IMR-90 (cell line): Measurements from ENCODE around the gene SCPEP1. TPM values are rescaled to one million over a fixed set of nuclear protein-coding genes. Genes with fewer than 3 reads are reported as not detected.

ENCODE experiments used
- ATAC-seq: fragments of 200-7000 bp; cut with Tn5 transposase; 2 replicates; pipeline ENCODE4 v1.9.1; 2020; ENCODE audit warnings: low read depth, mild to moderate bottlenecking, moderate library complexity
- BruUV-seq: library from RNA; stranded (reverse); fragments of 400-500 nt; replicated peaks from 2 replicates; lab custom pipeline; 2021; lab: Mats Ljungman, UMichigan
- CTCF ChIA-PET: fragments of 300-600 bp; formaldehyde crosslinking; extraction: SDS; loops from one replicate; lab custom pipeline; 2021; ENCODE audit warnings: antibody characterized with exemption; lab: Yijun Ruan, JAX
- POLR2A ChIA-PET: fragments of 300-600 bp; sonication (Branson Sonifier 250); formaldehyde crosslinking; loops from one replicate; lab custom pipeline; 2022; ENCODE audit warnings: antibody characterized with exemption; ENCODE audit not compliant: unreplicated experiment; lab: Charles Lee
- DNase-seq: peaks from one replicate; pipeline ENCODE4 v3.0.0; 2013
- H2AFZ ChIP-seq: replicated peaks from 2 replicates; pipeline ENCODE3; 2013; ENCODE audit warnings: low read length, mild to moderate bottlenecking; ENCODE audit not compliant: poor library complexity
- H2AK5ac ChIP-seq: 2 replicates; pipeline ENCODE4 v1.6.1; 2013; ENCODE audit warnings: low read depth, low read length, inconsistent platforms
- H2AK9ac ChIP-seq: replicated peaks from 2 replicates; pipeline ENCODE3; 2013; ENCODE audit warnings: mild to moderate bottlenecking, low read depth, low read length, moderate library complexity; ENCODE audit not compliant: poor library complexity
- H2BK120ac ChIP-seq: 2 replicates; pipeline ENCODE4 v1.6.1; 2013; ENCODE audit warnings: low read depth, low read length, inconsistent platforms
- H2BK15ac ChIP-seq: 3 replicates; pipeline ENCODE4 v1.6.1; 2013; ENCODE audit warnings: low read depth, low read length, inconsistent platforms
- H2BK20ac ChIP-seq: 2 replicates; pipeline ENCODE4 v1.6.1; 2013; ENCODE audit warnings: low read depth, mild to moderate bottlenecking, inconsistent platforms, low read length, moderate library complexity
- H2BK5ac ChIP-seq: 2 replicates; pipeline ENCODE4 v1.6.1; 2013; ENCODE audit warnings: mild to moderate bottlenecking, low read depth, low read length, inconsistent platforms; ENCODE audit not compliant: poor library complexity, severe bottlenecking
- H3K14ac ChIP-seq: replicated peaks from 2 replicates; pipeline ENCODE4 v1.6.1; 2013; ENCODE audit warnings: low read depth, low read length, inconsistent platforms
- H3K18ac ChIP-seq: 2 replicates; pipeline ENCODE4 v1.6.1; 2013; ENCODE audit warnings: low read depth, low read length, control low read depth
- H3K23ac ChIP-seq: 2 replicates; pipeline ENCODE4 v1.6.1; 2013; ENCODE audit warnings: low read depth, low read length, inconsistent platforms
- H3K27ac ChIP-seq: 2 replicates; pipeline ENCODE4 v1.5.1; 2013; ENCODE audit warnings: mild to moderate bottlenecking, control low read depth, low read length; ENCODE audit not compliant: insufficient read depth
- H3K27me3 ChIP-seq: 2 replicates; pipeline ENCODE4 v1.6.1; 2013; ENCODE audit warnings: low read length; ENCODE audit not compliant: control insufficient read depth, insufficient read depth
- H3K36me3 ChIP-seq: 2 replicates; pipeline ENCODE4 v1.6.1; 2013; ENCODE audit warnings: low read length, mixed read lengths; ENCODE audit not compliant: control insufficient read depth, insufficient read depth
- H3K4ac ChIP-seq: 2 replicates; pipeline ENCODE4 v1.6.1; 2013; ENCODE audit warnings: low read depth, low read length, inconsistent platforms
- H3K4me1 ChIP-seq: 2 replicates; pipeline ENCODE4 v1.6.1; 2013; ENCODE audit warnings: low read length, mixed read lengths; ENCODE audit not compliant: control insufficient read depth, insufficient read depth
- H3K4me2 ChIP-seq: 2 replicates; pipeline ENCODE4 v1.6.1; 2013; ENCODE audit warnings: low read depth, mild to moderate bottlenecking, control low read depth, low read length, moderate library complexity
- H3K4me3 ChIP-seq: 2 replicates; pipeline ENCODE4 v1.5.1; 2013; ENCODE audit warnings: low read depth, mild to moderate bottlenecking, control low read depth, low read length, moderate library complexity; ENCODE audit not compliant: insufficient read depth
- H3K56ac ChIP-seq: 2 replicates; pipeline ENCODE4 v1.6.1; 2013; ENCODE audit warnings: low read length, inconsistent platforms; ENCODE audit not compliant: insufficient read depth; ENCODE audit errors: extremely low read depth
- H3K79me1 ChIP-seq, 2 experiments: 2 replicates each; pipeline ENCODE4 v1.6.1; 2013; ENCODE audit warnings: low read length in 2 of 2, inconsistent platforms in 1 of 2, low read depth in 1 of 2
- H3K9ac ChIP-seq: 2 replicates; pipeline ENCODE4 v1.6.1; 2013; ENCODE audit warnings: low read depth, low read length, control low read depth
- H3K9me1 ChIP-seq: 2 replicates; pipeline ENCODE4 v1.6.1; 2013; ENCODE audit warnings: low read length, inconsistent platforms; ENCODE audit not compliant: insufficient read depth
- H3K9me3 ChIP-seq: 2 replicates; pipeline ENCODE4 v1.6.1; 2013; ENCODE audit warnings: low read length; ENCODE audit not compliant: control insufficient read depth, insufficient read depth
- H4K20me1 ChIP-seq: 2 replicates; pipeline ENCODE4 v1.6.1; 2013; ENCODE audit warnings: low read length, inconsistent platforms; ENCODE audit not compliant: insufficient read depth
- H4K5ac ChIP-seq: 2 replicates; pipeline ENCODE4 v1.6.1; 2013; ENCODE audit warnings: mild to moderate bottlenecking, low read depth, low read length, control low read depth
- H4K8ac ChIP-seq, 2 experiments: 2 replicates each; pipeline ENCODE4 v1.6.1; 2013; ENCODE audit warnings: low read depth in 2 of 2, low read length in 2 of 2, control low read depth in 1 of 2, inconsistent platforms in 1 of 2
- H4K91ac ChIP-seq: 2 replicates; pipeline ENCODE4 v1.6.1; 2013; ENCODE audit warnings: low read depth, low read length, inconsistent platforms; ENCODE audit not compliant: insufficient read depth
- CEBPB ChIP-seq: IDR thresholded peaks from 2 replicates; pipeline ENCODE4 v1.6.1; 2012; ENCODE audit warnings: low read depth, low read length, improper control_type of control experiment
- CTCF ChIP-seq: conservative IDR thresholded peaks from 2 replicates; pipeline ENCODE4 v1.5.1; 2012; ENCODE audit warnings: mild to moderate bottlenecking, low read depth, low read length, improper control_type of control experiment
- ELK1 ChIP-seq: fragments of 150-350 bp; IDR thresholded peaks from 2 replicates; pipeline ENCODE4 v1.6.1; 2016; ENCODE audit warnings: low read depth, mild to moderate bottlenecking, low read length, moderate library complexity, borderline replicate concordance
- FOS ChIP-seq: fragments of 150-350 bp; IDR thresholded peaks from 2 replicates; pipeline ENCODE4 v1.6.1; 2016; ENCODE audit warnings: low read depth, low read length
- MAZ ChIP-seq: IDR thresholded peaks from 2 replicates; pipeline ENCODE4 v1.6.1; 2012; ENCODE audit warnings: low read depth, mild to moderate bottlenecking, low read length, improper control_type of control experiment, moderate library complexity, borderline replicate concordance
- MXI1 ChIP-seq: IDR thresholded peaks from 2 replicates; pipeline ENCODE4 v1.6.1; 2012; ENCODE audit warnings: low read depth, mild to moderate bottlenecking, low read length, moderate library complexity, borderline replicate concordance
- NFE2L2 ChIP-seq: fragments of 150-350 bp; IDR thresholded peaks from 2 replicates; pipeline ENCODE4 v1.6.1; 2016; ENCODE audit warnings: low read depth, mild to moderate bottlenecking, low read length
- POLR2A ChIP-seq: IDR thresholded peaks from 2 replicates; pipeline ENCODE4 v1.6.1; 2012; ENCODE audit warnings: mild to moderate bottlenecking, low read depth, low read length
- RAD21 ChIP-seq: IDR thresholded peaks from 2 replicates; pipeline ENCODE4 v1.6.1; 2012; ENCODE audit warnings: low read length, improper control_type of control experiment
- RCOR1 ChIP-seq: IDR thresholded peaks from 2 replicates; pipeline ENCODE4 v1.6.1; 2012; ENCODE audit warnings: mild to moderate bottlenecking, low read length, improper control_type of control experiment; ENCODE audit not compliant: insufficient replicate concordance
- SMC3 ChIP-seq: fragments of 150-350 bp; IDR thresholded peaks from 2 replicates; pipeline ENCODE4 v1.6.1; 2016; ENCODE audit warnings: low read depth, mild to moderate bottlenecking, antibody characterized with exemption, low read length, moderate library complexity
- USF2 ChIP-seq: fragments of 150-350 bp; IDR thresholded peaks from 2 replicates; pipeline ENCODE4 v1.6.1; 2017; ENCODE audit warnings: mild to moderate bottlenecking, antibody characterized with exemption, low read length, low read depth
- WGBS, 2 experiments: methylation state at CpG; one replicate each; pipeline versions ENCODE4 v1.1.5 to v1.1.7; 2013; ENCODE audit warnings: missing lambda C conversion rate in 2 of 2; ENCODE audit not compliant: insufficient read length in 1 of 2; ENCODE audit errors: extremely low coverage in 2 of 2; 5-methylcytosine and 5-hydroxymethylcytosine counted together
- dilution Hi-C: fragments of 300-500 bp; cut with HindIII; formaldehyde crosslinking; loops from one replicate; pipeline ENCODE4 v1.14.3; 2018; ENCODE audit warnings: low sequenced_read_pairs; ENCODE audit not compliant: unreplicated experiment
- in situ Hi-C: fragments of 300-500 bp; cut with MboI; formaldehyde crosslinking; loops from 3 replicates; pipeline ENCODE4 v1.14.3; 2019; ENCODE audit warnings: low sequenced_read_pairs, inconsistent platforms, mixed read lengths
- intact Hi-C: fragments of 100-400 bp; cut with micrococcal nuclease; formaldehyde crosslinking; loops from 2 replicates; pipeline ENCODE4 v1.10.0; 2022
- polyA plus RNA-seq, 3 experiments: library from polyadenylated mRNA; depleted of rRNA; stranded (reverse); fragments of >200 nt; gene quantifications; 2 replicates each; pipeline ENCODE4 v1.2.3, GENCODE V29; 2012; ENCODE audit warnings: low replicate concordance in 1 of 3
- total RNA-seq: library from RNA; depleted of rRNA; stranded (reverse); fragments of >200 nt; gene quantifications from 2 replicates; pipeline ENCODE4 v1.2.3, GENCODE V29; 2012

Gene SCPEP1
- total and polyA plus RNA-seq, 2 of the 4 experiments (the other 2 are of a cell fraction) = 16.5 to 32.1 TPM

GRCh38 chr17:57020208-57020607 lies 42.3 kb downstream of the SCPEP1 start:
- no peaks in the 10 kb centered on the region for H3K36me3 ChIP-seq
- no peak overlapping the region for H2AK9ac ChIP-seq
- intact Hi-C loops (no loop called here), in situ Hi-C loops (no loop called here), dilution Hi-C loops (no loop called here)
- no peak for TF ChIP-seq POLR2A
- TF ChIP-seq ELK1 = no peak
- TF ChIP-seq FOS = no peak
- TF ChIP-seq SMC3 = no peak
- no peak for TF ChIP-seq MAZ
- no peak for TF ChIP-seq RCOR1
- no peak for TF ChIP-seq MXI1
- no peak for TF ChIP-seq CEBPB
- no peak for TF ChIP-seq RAD21
- no peak for TF ChIP-seq NFE2L2
- TF ChIP-seq CTCF = no peak
- no peak for TF ChIP-seq USF2
- ATAC-seq (no peak), DNase-seq (no peak)
- H3K27ac ChIP-seq = no peak overlapping the region
- ChIA-PET CTCF (interaction anchor here (1.3 kb wide), 1 partner anchor 11 kb away, joined by 5 read pairs; no protein-coding TSS in a partner anchor), POLR2A (no interaction called here)
- H3K9me1 ChIP-seq = no peaks in the 10 kb centered on the region
- H3K14ac ChIP-seq = no peak overlapping the region
- H4K8ac ChIP-seq = no peak overlapping the region
- H3K9me3 ChIP-seq = no peaks in the 10 kb centered on the region
- no peaks in the 10 kb centered on the region for H3K4me1 ChIP-seq
- no peak overlapping the region for H3K23ac ChIP-seq
- no peak overlapping the region for H3K4me2 ChIP-seq
- no TSS peak for BruUV-seq
- no peak overlapping the region for H3K56ac ChIP-seq
- no peak overlapping the region for H3K18ac ChIP-seq
- H2BK120ac ChIP-seq = no peak overlapping the region
- no peak overlapping the region for H3K4me3 ChIP-seq
- no peak overlapping the region for H2BK20ac ChIP-seq
- no peak overlapping the region for H2BK5ac ChIP-seq
- H4K20me1 ChIP-seq = no peaks in the 10 kb centered on the region
- no peaks in the 10 kb centered on the region; the same call in 1 of the 2 replicates for H3K27me3 ChIP-seq
- no peak overlapping the region for H2AK5ac ChIP-seq
- H2AFZ ChIP-seq = no peak overlapping the region
- H4K5ac ChIP-seq = no peak overlapping the region
- no peaks in the 10 kb centered on the region for H3K79me1 ChIP-seq
- WGBS, 2 experiments = 46% methylated on average over 2 of the region's 3 CpGs; no CpG with 5 or more reads in 1 of the 2 experiments
- no peak overlapping the region for H4K91ac ChIP-seq
- no peak overlapping the region for H2BK15ac ChIP-seq
- H3K9ac ChIP-seq = no peak overlapping the region
- H3K4ac ChIP-seq = no peak overlapping the region
